ENCODE results near the gene RASIP1. TPM values are rescaled to one million over a fixed set of nuclear protein-coding genes. Genes with fewer than 3 reads are reported as not detected.

Gene RASIP1
- total and polyA plus RNA-seq, 2 of the 8 experiments (the other 6 are each of a cell fraction or from before 2014, with no cell fraction given) = 9.3 to 11.4 TPM

- no peak for TF ChIP-seq CHD7 (IDR thresholded peaks at IDR 0.05; ENCODE audit: insufficient replicate concordance, low read length)
- TF ChIP-seq SP4 (IDR thresholded peaks at IDR 0.05; ENCODE audit: low read length) = no peak
These were observed 21.6 kb downstream of the RASIP1 start (continued) for GRCh38 chr19:48718711-48719231.

Measured in H1 (cell line).